CD8-positive, alpha-beta memory T cell (primary cell): ENCODE measurements around the gene ETDA. TPM values are rescaled to one million over a fixed set of nuclear protein-coding genes. Genes with fewer than 3 reads are reported as not detected.
A peak's percentile ranks its signal among the peaks of the same experiment; 100 is the strongest.
"Not testable (repeated sequence)": the region's sequence is repeated elsewhere in the genome, so short reads cannot be mapped to it uniquely, and the experiment has no call there.

Source experiments
- CTCF ChIA-PET: fragments of 350-600 bp; sonication (Branson Sonifier 250); formaldehyde crosslinking; loops from one replicate; lab custom pipeline; 2021; ENCODE audit warnings: antibody characterized with exemption; lab: Charles Lee
- POLR2A ChIA-PET: fragments of 350-600 bp; sonication (Branson Sonifier 250); formaldehyde crosslinking; loops from one replicate; lab custom pipeline; 2021; ENCODE audit warnings: antibody characterized with exemption; lab: Charles Lee
- DNase-seq, 5 donors: peaks; one replicate each; pipeline versions ENCODE4 v3.0.0 to v3.0.0-alpha.2; 2020 to 2022; ENCODE audit warnings: mixed read lengths in 1 of 5
- H3K27ac ChIP-seq: one replicate; pipeline ENCODE4 v1.7.0; 2013; ENCODE audit warnings: low read depth, mild to moderate bottlenecking, low read length, moderate library complexity
- H3K27me3 ChIP-seq: 2 replicates; pipeline ENCODE4 v1.7.0; 2013; ENCODE audit warnings: low read length, mild to moderate bottlenecking; ENCODE audit not compliant: insufficient read depth, poor library complexity, severe bottlenecking
- H3K36me3 ChIP-seq: 2 replicates; pipeline ENCODE4 v1.7.0; 2013; ENCODE audit warnings: mild to moderate bottlenecking, low read length, moderate library complexity; ENCODE audit not compliant: insufficient read depth
- H3K4me1 ChIP-seq: 2 replicates; pipeline ENCODE4 v1.7.0; 2013; ENCODE audit warnings: mild to moderate bottlenecking, low read length, moderate library complexity; ENCODE audit not compliant: insufficient read depth
- H3K4me3 ChIP-seq: 2 replicates; pipeline ENCODE4 v1.7.0; 2013; ENCODE audit warnings: mild to moderate bottlenecking, low read length
- H3K9me3 ChIP-seq: 2 replicates; pipeline ENCODE4 v1.7.0; 2013; ENCODE audit warnings: mild to moderate bottlenecking, low read length
- H3K27ac Mint-ChIP-seq, 8 donors: one replicate each; pipeline ENCODE4 v1.8.0; 2020 to 2021; ENCODE audit warnings: mixed read lengths in 8 of 8, mild to moderate bottlenecking in 6 of 8, inconsistent platforms in 3 of 8, moderate library complexity in 3 of 8
- H3K27me3 Mint-ChIP-seq, 2 donors: one replicate each; pipeline ENCODE4 v1.8.0; 2020 to 2021; ENCODE audit warnings: mixed read lengths in 2 of 2, mild to moderate bottlenecking in 1 of 2, moderate library complexity in 1 of 2
- H3K36me3 Mint-ChIP-seq, 3 donors: one replicate each; pipeline ENCODE4 v1.8.0; 2020 to 2021; ENCODE audit warnings: mixed read lengths in 3 of 3, inconsistent platforms in 1 of 3, mild to moderate bottlenecking in 1 of 3
- H3K4me1 Mint-ChIP-seq, 3 donors: one replicate each; pipeline ENCODE4 v1.8.0; 2020 to 2021; ENCODE audit warnings: mixed read lengths in 3 of 3, inconsistent platforms in 1 of 3, mild to moderate bottlenecking in 1 of 3
- H3K4me3 Mint-ChIP-seq, 7 donors: one replicate each; pipeline ENCODE4 v1.8.0; 2020 to 2021; ENCODE audit warnings: mixed read lengths in 7 of 7, mild to moderate bottlenecking in 6 of 7, moderate library complexity in 4 of 7, inconsistent platforms in 2 of 7
- H3K9me3 Mint-ChIP-seq, 5 donors: one replicate each; pipeline ENCODE4 v1.8.0; 2020 to 2022; ENCODE audit warnings: mixed read lengths in 5 of 5, mild to moderate bottlenecking in 3 of 5, moderate library complexity in 2 of 5, inconsistent platforms in 1 of 5
- polyA plus RNA-seq: library from polyadenylated mRNA; unstranded; fragments of 300-500 nt; fragmentation: Illumina TruSeq; gene quantifications from one replicate; pipeline ENCODE4 v1.2.3, GENCODE V29; 2021
- total RNA-seq, 2 experiments: library from RNA; stranded (reverse); gene quantifications; one replicate each; pipeline ENCODE4 v1.2.3, GENCODE V29; 2021

ETDA gene
- total RNA-seq (not detected), polyA plus RNA-seq (not detected)

DNA sequence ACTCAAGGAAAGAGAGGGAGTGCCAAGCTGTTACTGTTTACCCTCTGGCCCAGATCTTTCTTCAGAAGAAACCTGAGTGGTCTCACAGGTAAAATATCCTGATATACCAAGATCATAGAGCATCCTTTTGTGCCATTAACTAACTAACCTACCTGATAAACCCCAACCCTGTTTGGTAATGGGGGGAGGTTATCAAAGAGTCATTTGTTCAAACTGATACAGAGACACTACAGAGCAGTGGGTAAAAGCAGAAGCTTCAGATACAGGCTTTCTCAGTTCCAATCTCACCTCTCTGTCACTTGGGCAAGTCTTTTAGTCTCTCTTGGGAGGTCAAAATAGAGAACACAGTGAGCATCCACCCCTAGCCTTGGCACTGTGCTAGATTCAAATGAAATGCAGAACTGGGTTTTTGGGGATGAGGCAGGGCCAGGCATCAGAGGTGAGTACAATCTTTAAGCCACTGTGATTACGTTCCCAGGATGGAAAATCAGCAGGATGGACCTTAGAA lies at the start of gene ETDA:
TSS of gene ETDA (plus strand) at position 51 of the 508 bp plus-strand sequence. CDS start 1,216 bp downstream, outside the sequence.
- H3K9me3 ChIP-seq, H3K27me3 ChIP-seq, H3K4me3 ChIP-seq, CTCF ChIA-PET, POLR2A ChIA-PET, H3K27ac Mint-ChIP-seq, H3K36me3 Mint-ChIP-seq, H3K36me3 ChIP-seq, H3K27ac ChIP-seq, H3K4me3 Mint-ChIP-seq, H3K4me1 ChIP-seq, H3K27me3 Mint-ChIP-seq, H3K9me3 Mint-ChIP-seq, DNase-seq, H3K4me1 Mint-ChIP-seq: not testable (repeated sequence)

DNA sequence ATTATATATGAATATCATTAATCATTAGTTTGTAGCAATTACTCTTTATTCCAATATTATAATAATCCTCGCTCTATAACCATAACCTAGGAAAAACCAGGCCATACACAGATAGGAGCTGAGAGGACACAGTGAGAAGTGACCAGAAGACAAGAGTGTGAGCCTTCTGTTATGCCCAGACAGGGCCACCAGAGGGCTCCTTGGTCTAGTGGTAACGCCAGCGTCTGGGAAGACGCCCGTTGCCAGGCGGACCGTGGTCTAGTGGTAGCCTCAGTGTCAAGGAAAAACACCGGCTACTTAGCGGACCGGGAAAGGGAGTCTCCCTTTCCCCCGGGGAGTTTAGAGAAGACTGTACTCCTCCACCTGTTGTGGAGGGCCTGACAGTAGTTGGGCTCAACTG lies 45.4 kb upstream of the ETDA start:
- H3K27ac Mint-ChIP-seq, CTCF ChIA-PET, H3K27ac ChIP-seq, H3K4me1 Mint-ChIP-seq, H3K36me3 Mint-ChIP-seq, H3K9me3 Mint-ChIP-seq, H3K27me3 ChIP-seq, H3K4me1 ChIP-seq, H3K4me3 ChIP-seq, H3K36me3 ChIP-seq, POLR2A ChIA-PET, H3K4me3 Mint-ChIP-seq, H3K9me3 ChIP-seq: not testable (repeated sequence)
- peaks cover 4 to 16% of the 10 kb centered on the region in 2 donors for H3K27me3 Mint-ChIP-seq
- peak in 2 of 5 donors; percentile 9 to 48 for DNase-seq

DNA sequence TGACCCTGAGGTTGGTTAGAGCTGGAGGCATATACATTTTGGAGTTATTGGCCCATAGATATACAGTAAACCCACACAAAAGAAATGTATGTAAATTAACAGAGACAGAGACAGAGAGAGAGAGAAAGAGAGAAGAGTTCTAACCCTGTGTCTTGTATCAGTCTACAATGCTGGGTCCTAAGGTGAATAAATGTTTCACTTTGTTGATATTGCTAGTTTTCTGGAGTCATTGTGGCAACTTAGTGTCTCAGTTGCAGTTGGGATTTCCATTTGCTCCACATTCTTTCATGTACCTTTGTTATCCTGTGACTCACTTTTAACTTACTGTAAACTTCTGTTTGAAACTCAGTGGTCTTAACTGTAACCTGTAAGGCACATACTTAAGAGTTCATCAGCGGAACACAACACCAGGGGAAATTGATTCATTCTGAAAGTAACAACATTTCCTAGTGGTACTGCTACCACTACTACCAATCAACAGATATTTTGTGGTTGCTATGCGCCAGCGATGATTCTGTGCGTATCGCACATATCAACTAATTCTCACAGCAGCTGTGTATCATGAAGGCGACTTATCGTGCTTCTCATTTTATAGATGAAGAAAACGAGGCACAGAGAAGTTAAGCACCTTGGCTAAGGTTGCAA lies 38.5 kb upstream of the ETDA start:
- Mint-ChIP-seq H3K4me3 (peak overlapping the region in 1 of 7 donors; percentile 5), H3K9me3 (no peaks in the 10 kb centered on the region), H3K36me3 (no peaks in the 10 kb centered on the region), H3K27ac (no peak overlapping the region), H3K4me1 (peaks cover 0 to 11% (median 11%) of the 10 kb centered on the region in 3 donors), H3K27me3 (peaks cover 0 to 9% of the 10 kb centered on the region in 2 donors)
- Histone ChIP-seq H3K4me3 (no peak overlapping the region), H3K36me3 (no peaks in the 10 kb centered on the region), H3K4me1 (no peaks in the 10 kb centered on the region), H3K27me3 (no peaks in the 10 kb centered on the region), H3K9me3 (no peaks in the 10 kb centered on the region), H3K27ac (no peak overlapping the region)
- POLR2A ChIA-PET, result no interaction called here
- peak in 1 of 5 donors; percentile 47 for DNase-seq
- CTCF ChIA-PET, result no interaction called here

DNA sequence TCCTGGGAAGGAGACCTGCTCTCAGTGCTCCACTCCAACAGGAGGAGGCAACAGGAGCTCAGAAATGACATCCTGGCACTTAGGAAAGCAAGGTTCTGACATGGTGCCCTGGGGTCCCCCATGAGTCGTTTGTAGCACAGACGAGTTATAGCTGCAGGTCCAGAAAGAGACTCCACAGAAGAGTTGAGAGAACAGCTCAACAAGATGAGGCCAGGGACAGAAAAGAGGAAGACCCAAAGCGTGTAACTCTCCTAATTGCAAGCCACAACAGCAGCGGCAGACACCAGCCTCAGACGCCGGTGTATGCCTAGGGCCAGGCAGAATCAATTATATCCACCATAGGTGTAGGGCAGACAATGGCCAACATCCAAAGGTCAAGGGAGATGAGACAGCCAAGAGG lies 5.9 kb upstream of the ETDA start:
- H3K27me3 ChIP-seq, POLR2A ChIA-PET, H3K27ac ChIP-seq, CTCF ChIA-PET, H3K9me3 Mint-ChIP-seq, H3K4me1 ChIP-seq, H3K4me3 ChIP-seq, H3K27me3 Mint-ChIP-seq, H3K36me3 Mint-ChIP-seq, H3K4me3 Mint-ChIP-seq, DNase-seq, H3K4me1 Mint-ChIP-seq, H3K9me3 ChIP-seq, H3K27ac Mint-ChIP-seq, H3K36me3 ChIP-seq: not testable (repeated sequence)

DNA sequence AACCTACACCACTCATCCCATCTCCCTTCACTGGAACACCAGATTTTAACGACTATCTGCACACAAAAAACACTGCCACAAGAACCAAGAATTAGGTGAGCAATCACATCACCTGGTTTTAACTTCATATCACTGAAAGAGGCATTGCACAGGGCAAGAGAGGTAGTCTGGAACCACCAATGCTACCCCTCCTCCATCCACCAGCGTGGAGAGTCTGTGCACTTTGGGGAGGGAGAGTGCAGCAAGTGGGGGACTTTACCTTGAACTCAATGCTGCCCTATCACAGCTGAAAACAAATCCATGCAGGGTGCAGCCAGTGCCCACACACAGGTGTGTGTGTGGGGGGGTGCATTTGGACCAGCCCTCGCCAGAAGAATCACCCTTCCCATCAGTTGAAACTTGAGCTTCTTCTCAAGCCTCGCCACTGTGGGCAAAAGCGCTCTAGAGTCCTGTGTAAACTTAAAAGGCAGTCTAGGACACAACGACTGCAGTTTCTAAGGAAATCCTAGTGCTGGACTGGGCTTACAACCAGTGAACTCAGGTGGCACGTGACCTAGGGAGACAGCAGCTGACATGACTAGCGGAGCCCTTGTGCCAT lies 4.3 kb downstream of the ETDA start:
- H3K27ac Mint-ChIP-seq, H3K36me3 ChIP-seq: not testable (repeated sequence)

DNA sequence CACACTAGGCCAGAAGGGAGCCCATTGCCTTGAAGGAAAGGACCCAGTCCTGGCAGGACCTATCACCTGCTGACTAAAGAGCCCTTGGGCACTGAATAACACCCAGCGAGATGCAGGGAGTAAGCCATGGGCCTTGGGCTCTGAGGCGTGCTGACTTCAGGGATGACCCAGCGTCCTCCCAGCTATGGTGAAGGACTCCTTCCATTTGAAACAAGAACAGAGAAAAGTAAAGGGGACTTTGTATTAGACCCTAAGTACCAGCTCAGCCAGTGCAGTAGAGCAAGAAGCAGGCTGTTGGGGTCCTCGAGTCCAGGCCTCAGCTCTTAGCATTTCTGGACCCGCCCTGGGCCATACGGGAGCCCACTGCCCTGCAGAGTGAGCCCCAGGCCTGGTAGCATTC lies 5.1 kb downstream of the ETDA start:
- ChIA-PET CTCF (no interaction called here), POLR2A (no interaction called here)
- no peak for DNase-seq
- H3K27me3 Mint-ChIP-seq, result peaks cover 3 to 7% of the 10 kb centered on the region in 2 donors
- no peak overlapping the region for H3K27ac Mint-ChIP-seq
- no peaks in the 10 kb centered on the region for H3K4me1 Mint-ChIP-seq
- no peak overlapping the region for H3K4me3 ChIP-seq
- peaks cover 0 to 3% (median 0%) of the 10 kb centered on the region in 5 donors for H3K9me3 Mint-ChIP-seq
- no peaks in the 10 kb centered on the region for H3K36me3 ChIP-seq
- H3K4me1 ChIP-seq, result no peaks in the 10 kb centered on the region
- H3K9me3 ChIP-seq, result no peaks in the 10 kb centered on the region
- no peaks in the 10 kb centered on the region for H3K27me3 ChIP-seq
- H3K27ac ChIP-seq, result no peak overlapping the region
- no peaks in the 10 kb centered on the region for H3K36me3 Mint-ChIP-seq
- no peak overlapping the region for H3K4me3 Mint-ChIP-seq

More for the DNA sequence above, 4.3 kb downstream of the ETDA start:
- H3K4me1 ChIP-seq, H3K27me3 Mint-ChIP-seq, H3K27me3 ChIP-seq, H3K36me3 Mint-ChIP-seq, H3K27ac ChIP-seq, H3K9me3 ChIP-seq, POLR2A ChIA-PET, DNase-seq, CTCF ChIA-PET, H3K4me3 ChIP-seq, H3K4me1 Mint-ChIP-seq, H3K9me3 Mint-ChIP-seq, H3K4me3 Mint-ChIP-seq: not testable (repeated sequence)

DNA sequence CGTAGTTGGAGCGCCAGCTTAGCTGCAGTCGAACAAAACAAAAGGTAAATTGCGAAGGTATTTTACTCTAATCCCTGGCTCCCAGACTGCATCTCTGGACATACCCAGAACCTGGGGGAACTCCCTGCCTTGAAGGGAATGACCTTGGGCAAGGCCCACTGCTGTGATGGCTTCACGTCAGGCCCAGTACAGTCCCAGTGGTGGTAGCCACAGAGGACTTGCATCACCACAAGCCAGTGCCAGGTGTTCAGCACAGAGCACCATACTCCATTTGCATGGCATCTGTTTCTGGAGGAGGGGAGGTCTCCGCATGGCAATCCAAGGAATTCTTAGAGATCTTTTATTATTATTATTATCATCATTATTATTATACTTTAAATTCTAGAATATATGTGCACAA lies 5.6 kb downstream of the ETDA start:
- H3K9me3 ChIP-seq, result no peaks in the 10 kb centered on the region
- H3K4me1 ChIP-seq, result no peaks in the 10 kb centered on the region
- H3K27ac Mint-ChIP-seq, result no peak overlapping the region
- ChIA-PET POLR2A (no interaction called here), CTCF (no interaction called here)
- H3K4me3 ChIP-seq, result no peak overlapping the region
- H3K27me3 ChIP-seq, result no peaks in the 10 kb centered on the region
- peaks cover 0 to 3% (median 0%) of the 10 kb centered on the region in 5 donors for H3K9me3 Mint-ChIP-seq
- no peak overlapping the region for H3K4me3 Mint-ChIP-seq
- peaks cover 3 to 10% of the 10 kb centered on the region in 2 donors for H3K27me3 Mint-ChIP-seq
- H3K4me1 Mint-ChIP-seq, result no peaks in the 10 kb centered on the region
- peaks cover 0 to 5% (median 0%) of the 10 kb centered on the region in 3 donors for H3K36me3 Mint-ChIP-seq
- no peak overlapping the region for H3K27ac ChIP-seq
- no peak for DNase-seq
- no peaks in the 10 kb centered on the region for H3K36me3 ChIP-seq

DNA sequence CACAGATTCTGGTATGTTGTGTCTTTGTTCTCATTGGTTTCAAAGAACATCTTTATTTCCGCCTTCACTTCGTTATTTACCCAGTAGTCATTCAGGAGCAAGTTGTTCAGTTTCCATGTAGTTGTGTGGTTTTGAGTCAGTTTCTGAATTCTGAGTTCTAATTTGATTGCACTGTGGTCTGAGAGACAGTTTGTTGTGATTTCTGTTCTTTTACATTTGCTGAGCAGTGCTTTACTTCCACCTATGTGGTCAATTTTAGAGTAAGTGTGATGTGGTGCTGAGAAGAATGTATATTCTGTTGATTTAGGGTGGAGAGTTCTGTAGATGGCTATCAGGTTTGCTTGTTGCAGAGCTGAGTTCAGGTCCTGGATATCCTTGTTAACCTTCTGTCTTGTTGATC lies 9.1 kb downstream of the ETDA start:
- DNase-seq, H3K4me3 Mint-ChIP-seq, H3K4me3 ChIP-seq, H3K9me3 ChIP-seq, H3K9me3 Mint-ChIP-seq, H3K27me3 ChIP-seq, H3K27ac Mint-ChIP-seq, H3K36me3 ChIP-seq, CTCF ChIA-PET, POLR2A ChIA-PET, H3K27ac ChIP-seq, H3K4me1 Mint-ChIP-seq, H3K4me1 ChIP-seq: not testable (repeated sequence)
- Mint-ChIP-seq H3K27me3 (peaks cover 3 to 17% of the 10 kb centered on the region in 2 donors), H3K36me3 (peaks cover 0 to 13% (median 0%) of the 10 kb centered on the region in 3 donors)
